Activated gamma-delta T cell treated with anti-CD3 and anti-CD28 coated beads, Interleukin-2, amount 50 U/mL, for 16 hours (primary cell): ENCODE measurements around the gene APBB2.

ENCODE experiments used
- DNase-seq: peaks from one replicate; pipeline ENCODE4 v3.0.0-alpha.2; 2020; ENCODE audit warnings: low read depth

Gene APBB2

DNA sequence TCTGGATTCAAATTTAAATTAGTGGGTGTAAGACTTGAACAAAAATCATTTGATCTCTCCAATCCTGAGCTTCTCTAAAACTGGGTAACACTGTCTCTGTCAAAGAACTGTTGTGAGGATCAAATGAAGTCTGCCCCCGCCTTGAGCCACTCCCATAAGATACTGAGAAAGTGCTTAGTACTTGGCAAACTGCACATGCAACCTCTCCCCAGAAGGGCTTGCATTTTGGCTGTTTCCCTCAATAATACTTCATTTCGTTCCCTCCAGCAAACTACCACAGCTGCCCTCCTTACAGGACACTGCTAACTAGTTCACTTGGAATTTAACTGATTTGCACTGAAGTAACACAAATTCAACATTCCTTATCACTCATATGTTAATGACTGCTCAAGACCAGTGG lies 79.8 kb downstream of the APBB2 start:
- DNase-seq, result no peak

GRCh38 chr4:41133454-41134018 lies 80.8 kb downstream of the APBB2 start:
- no peak for DNase-seq

GRCh38 chr4:41132055-41132683 lies 82.2 kb downstream of the APBB2 start:
- no peak for DNase-seq

- DNase-seq, result no peak
These were observed 84.4 kb downstream of the APBB2 start for GRCh38 chr4:41129936-41130440.

- DNase-seq, result no peak
These were observed 85.1 kb downstream of the APBB2 start for GRCh38 chr4:41129128-41129754.

- no peak for DNase-seq
These were observed 88.6 kb downstream of the APBB2 start for GRCh38 chr4:41125558-41126311.

GRCh38 chr4:41124916-41125548 lies 89.3 kb downstream of the APBB2 start:
- DNase-seq, result no peak

DNA sequence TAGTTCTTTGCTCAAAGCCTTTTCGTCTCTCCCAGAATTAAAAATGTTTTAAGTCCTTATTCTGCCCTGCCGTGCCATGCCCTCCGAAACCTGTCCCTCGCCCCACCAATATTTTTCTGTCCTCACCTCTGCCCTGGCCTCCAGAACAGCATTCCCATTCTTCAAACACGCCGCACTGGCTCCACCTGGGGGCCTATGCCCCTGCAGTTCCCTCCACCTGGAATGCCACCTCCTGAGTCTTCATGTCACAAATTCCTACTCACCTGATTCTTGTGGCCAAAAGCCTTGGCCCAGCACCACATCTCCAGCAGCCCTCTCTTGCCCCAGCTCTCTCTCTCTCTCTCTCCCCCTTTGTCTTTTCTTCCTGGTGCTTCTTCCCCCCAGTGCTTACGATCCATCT lies 91.6 kb downstream of the APBB2 start:
- no peak for DNase-seq

DNA sequence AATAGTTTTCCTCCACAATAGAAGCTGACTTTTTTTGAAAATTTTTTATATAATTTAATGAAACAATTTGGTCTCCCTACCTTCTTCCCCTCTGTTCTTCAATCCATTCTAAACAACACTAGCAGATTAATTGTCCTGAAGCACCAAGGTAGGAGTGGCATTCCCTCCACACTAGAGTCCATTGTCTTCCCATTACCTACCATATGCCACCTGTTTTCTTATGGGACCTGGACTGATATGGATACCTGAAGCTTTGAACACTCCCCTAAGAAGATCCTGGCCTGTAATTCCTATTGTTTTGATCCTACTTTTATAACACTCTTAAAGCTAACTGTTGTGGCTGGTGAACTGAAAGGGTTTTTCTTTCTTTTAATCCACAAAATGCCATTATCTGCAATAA lies 92.0 kb downstream of the APBB2 start:
- DNase-seq, result no peak

DNA sequence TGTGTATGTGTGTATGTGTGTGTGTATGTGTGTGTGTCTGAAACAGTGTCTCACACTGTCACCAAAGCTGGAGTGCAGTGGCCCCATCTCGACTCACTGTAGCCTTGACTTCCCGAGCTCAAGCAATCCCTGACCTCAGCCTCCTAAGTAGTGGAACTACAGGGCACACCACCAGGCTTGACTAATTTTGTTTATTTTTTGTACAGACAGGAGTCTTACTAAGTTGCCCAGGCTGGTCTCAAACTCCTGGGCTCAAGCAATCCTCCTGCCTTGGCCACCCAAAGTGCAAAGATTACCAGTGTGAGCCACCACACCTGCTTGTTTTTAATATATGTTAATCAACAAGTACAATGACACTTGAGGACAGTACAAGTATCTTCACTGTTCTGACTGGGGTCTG lies 92.4 kb downstream of the APBB2 start:
- no peak for DNase-seq

DNA sequence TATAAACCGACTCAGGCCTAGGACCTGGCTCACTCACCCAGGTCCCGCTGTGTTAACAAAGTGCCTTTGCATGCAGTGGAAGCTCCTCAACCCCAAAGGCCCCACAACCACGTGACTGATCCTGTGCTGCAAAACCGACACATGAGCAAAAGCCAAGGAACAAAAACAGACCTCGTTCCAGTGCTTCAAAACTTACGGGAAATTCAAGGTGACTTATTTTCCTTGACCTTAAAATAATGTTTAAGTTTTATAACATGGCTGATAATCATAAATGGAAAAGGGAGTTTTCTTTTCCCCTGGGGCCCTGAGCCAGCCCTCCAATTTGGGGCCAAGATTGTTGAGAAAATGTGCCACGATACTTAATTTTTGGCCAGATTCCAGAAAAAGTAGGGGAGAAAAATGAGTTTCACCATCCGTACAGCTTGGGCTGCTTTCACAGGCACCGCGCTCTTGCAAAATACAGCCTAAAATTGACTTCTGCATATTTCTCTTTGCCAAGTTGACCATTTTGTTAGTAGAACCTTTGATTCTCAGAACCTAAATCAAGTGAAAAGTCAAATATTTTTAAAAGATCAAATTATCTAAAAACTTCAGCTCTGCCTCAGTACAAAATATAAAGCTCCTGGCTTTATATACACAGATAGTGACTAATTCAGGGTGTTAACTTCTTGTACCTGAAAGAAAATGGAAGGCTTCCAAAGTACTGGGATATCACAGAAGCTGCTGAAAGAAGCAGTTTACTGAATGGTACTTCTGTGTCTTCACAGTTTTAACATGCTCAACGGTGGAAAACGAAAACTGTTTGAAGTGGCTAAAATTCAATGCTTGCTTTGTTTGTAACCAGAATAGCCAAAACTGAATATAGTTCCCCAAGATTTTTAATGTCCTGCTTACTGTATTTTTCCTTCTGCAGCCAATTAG lies 93.8 kb downstream of the APBB2 start:
- DNase-seq, result no peak

- no peak for DNase-seq
These were observed 94.5 kb downstream of the APBB2 start for GRCh38 chr4:41119867-41120295.

DNA sequence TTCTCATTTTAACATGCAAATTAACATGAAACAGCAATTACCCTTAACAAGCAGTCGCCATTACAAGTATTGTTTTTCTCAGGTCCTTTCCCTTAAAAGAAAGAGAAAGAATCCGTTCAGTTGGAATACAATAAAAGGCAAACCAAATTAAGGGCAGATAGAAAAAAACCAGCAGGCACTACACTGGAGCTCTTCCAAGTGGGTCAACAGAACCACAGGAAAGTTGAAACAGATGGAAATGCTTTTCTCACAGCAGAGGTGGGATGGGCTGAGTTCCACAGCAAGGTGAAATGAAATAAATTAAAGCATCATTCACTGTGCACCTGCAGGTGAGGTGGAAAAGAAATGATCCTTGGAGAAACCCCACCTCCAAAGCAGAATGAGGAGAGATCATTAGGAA lies 102.6 kb downstream of the APBB2 start:
- no peak for DNase-seq

GRCh38 chr4:41110050-41110449 lies 104.3 kb downstream of the APBB2 start:
- DNase-seq, result no peak

- no peak for DNase-seq
These were observed 105.9 kb downstream of the APBB2 start for GRCh38 chr4:41108481-41108880.

DNA sequence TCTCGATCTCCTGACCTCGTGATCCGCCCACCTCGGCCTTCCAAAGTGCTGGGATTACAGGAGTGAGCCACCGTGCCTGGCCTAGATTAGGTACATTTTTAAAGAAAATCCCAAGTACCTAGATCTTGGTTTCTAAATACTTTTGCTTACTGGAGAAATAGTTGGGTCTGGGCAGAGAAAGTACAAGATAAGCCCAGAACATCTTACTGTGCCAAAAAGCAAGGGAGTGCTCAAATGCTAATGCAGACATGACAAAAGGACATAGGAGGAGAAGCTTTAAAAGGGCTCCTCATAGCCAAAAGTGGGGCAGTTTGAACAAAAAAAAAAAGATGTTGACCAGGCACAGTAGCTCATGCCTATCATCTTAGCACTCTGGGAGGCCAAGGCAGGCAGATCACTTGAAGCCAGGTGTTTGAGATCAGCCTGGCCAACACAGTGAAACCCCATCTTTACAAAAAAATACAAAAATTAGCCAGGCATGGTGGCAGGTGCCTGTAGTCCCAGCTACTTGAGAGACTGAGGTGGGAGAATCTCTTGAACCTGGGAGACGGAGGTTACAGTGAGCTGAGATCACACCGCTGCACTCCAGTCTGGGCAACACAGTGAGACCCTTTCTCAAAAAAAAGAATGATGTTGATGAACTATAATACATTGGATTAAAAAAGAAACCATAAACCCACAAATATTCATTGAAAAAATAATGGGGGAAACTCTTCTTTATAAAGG lies 107.5 kb downstream of the APBB2 start:
- DNase-seq, result no peak

DNA sequence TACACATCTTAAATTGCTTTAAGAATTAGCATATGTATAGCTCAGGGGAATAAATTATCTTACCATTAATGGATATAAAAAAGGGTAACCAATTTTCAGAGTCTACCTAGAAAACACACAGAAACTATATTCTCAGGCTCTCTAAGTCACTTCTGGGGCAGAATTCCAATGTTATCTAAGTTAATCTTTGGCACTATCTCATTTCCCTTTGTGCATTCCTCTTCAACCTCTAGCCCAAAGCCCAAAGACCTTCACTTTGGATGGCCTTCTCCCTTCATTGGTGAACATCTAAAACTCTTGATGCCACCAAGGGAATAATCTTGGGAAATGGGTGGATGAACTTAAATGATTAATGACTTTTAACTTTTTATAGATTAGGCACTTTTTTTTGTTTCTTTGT lies 108.3 kb downstream of the APBB2 start:
- no peak for DNase-seq

GRCh38 chr4:41104155-41104554 lies 110.2 kb downstream of the APBB2 start:
- DNase-seq, result no peak

DNA sequence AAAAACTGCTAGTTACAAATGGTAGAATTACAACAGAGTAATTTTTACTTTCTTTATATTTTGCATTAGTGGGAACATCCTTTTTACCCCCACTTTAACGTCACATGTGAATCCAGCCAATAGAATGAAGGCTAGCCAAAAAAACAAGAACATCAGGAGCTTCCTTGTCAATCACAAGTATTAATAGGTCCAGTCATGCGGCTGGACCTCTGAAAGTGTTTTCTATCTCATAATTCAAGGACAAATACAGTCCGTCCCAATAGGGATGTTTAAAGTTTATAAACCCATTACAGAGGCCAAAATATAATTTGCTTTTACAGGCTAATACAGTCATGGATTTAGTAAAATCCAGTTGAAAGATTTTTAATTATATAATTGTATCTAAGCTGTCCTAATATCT lies 110.7 kb downstream of the APBB2 start:
- no peak for DNase-seq

DNA sequence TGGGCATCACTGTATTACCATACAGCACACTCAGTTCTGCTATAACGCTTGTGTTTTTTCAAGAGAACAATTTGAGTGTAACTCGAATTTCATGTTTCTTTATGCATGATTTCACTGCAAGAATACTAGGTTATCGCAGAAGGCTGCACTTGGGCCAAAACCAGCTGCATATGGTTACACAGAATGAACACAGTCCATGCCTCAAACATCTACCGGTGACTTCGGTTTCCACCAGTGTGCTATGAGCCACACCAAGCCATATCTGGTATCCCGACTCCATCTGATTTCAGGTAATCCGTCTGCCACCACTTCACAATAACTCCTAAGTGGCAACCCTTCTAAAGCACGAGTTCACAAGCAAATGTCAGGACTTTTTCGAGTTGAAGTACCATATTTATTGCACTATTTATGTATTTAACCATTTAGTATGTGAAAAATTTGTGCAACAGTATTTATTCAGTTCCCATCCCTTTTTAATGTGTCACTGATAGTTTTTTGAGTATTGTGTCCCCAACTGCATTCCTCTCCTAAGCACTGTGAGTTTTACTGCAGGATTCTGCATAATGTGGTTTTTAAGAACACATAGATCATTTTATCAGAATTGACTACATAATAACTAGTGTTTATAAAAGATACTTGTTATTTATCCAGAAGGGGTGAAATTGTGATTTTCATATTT lies 111.8 kb downstream of the APBB2 start:
- DNase-seq, result no peak
